ENCODE data around the gene QKI.
A peak's percentile ranks its signal among the peaks of the same experiment; 100 is the strongest.

QKI gene

DNA sequence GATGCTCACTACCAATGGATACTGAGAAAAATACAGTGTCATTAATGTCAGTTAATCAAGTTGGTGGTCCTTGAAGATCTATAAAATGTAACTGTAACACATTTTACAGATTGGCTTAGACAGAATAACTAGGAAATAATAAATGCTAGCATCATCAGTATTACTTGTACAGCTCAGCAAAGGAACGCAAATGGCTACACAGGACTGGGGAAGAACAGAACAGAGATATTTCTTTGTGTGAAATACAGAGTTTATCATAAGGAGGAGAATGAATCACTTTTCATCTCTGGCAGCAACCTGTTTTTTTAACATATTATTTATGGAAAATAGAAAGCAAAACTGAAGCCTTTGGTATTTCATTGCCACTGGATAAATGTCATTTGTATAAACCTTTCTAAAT is 8.2 kb upstream of the QKI start:
- H3K9me3 Mint-ChIP-seq, result peaks cover 15% of the 10 kb centered on the region
- no peak overlapping the region for H3K4me3 Mint-ChIP-seq
- TF ChIP-seq, protein P1, sequence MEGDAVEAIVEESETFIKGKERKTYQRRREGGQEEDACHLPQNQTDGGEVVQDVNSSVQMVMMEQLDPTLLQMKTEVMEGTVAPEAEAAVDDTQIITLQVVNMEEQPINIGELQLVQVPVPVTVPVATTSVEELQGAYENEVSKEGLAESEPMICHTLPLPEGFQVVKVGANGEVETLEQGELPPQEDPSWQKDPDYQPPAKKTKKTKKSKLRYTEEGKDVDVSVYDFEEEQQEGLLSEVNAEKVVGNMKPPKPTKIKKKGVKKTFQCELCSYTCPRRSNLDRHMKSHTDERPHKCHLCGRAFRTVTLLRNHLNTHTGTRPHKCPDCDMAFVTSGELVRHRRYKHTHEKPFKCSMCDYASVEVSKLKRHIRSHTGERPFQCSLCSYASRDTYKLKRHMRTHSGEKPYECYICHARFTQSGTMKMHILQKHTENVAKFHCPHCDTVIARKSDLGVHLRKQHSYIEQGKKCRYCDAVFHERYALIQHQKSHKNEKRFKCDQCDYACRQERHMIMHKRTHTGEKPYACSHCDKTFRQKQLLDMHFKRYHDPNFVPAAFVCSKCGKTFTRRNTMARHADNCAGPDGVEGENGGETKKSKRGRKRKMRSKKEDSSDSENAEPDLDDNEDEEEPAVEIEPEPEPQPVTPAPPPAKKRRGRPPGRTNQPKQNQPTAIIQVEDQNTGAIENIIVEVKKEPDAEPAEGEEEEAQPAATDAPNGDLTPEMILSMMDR (IDR thresholded peaks at IDR 0.05), result no peak
- DNase-seq, result no peak
- H3K36me3 Mint-ChIP-seq (ENCODE audit: low read depth), result peaks cover 6% of the 10 kb centered on the region
- peaks cover 31% of the 10 kb centered on the region for H3K4me1 Mint-ChIP-seq
- no peaks in the 10 kb centered on the region for H3K27me3 Mint-ChIP-seq (ENCODE audit: low read depth, poor library complexity)
- H3K27ac Mint-ChIP-seq, result no peak overlapping the region

DNA sequence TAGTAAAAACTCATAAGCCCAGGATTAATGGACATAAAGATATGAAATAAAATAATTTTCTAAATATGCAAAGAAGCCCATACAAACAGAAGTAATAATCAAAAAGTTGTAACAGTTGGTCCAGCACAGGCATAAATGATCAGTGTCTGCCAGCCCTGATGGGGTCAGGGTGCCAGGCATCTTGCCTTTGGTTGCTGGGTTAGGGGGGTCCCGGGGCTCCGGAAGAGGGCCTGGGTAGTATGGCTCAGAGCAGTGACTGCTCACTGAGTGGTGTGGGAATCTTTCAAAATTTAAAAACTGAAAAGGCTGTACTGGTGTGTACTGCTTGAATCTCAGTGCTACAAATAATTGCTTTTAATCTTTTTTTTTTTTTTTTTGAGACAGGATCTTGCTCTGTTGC is 7.7 kb upstream of the QKI start:
- Mint-ChIP-seq H3K27me3 (ENCODE audit: low read depth, poor library complexity) (no peaks in the 10 kb centered on the region), H3K4me1 (peaks cover 33% of the 10 kb centered on the region), H3K9me3 (peaks cover 15% of the 10 kb centered on the region), H3K4me3 (no peak overlapping the region), H3K36me3 (ENCODE audit: low read depth) (peaks cover 11% of the 10 kb centered on the region), H3K27ac (no peak overlapping the region)
- TF ChIP-seq, protein P1 (IDR thresholded peaks at IDR 0.05), result no peak
- DNase-seq, result no peak

DNA sequence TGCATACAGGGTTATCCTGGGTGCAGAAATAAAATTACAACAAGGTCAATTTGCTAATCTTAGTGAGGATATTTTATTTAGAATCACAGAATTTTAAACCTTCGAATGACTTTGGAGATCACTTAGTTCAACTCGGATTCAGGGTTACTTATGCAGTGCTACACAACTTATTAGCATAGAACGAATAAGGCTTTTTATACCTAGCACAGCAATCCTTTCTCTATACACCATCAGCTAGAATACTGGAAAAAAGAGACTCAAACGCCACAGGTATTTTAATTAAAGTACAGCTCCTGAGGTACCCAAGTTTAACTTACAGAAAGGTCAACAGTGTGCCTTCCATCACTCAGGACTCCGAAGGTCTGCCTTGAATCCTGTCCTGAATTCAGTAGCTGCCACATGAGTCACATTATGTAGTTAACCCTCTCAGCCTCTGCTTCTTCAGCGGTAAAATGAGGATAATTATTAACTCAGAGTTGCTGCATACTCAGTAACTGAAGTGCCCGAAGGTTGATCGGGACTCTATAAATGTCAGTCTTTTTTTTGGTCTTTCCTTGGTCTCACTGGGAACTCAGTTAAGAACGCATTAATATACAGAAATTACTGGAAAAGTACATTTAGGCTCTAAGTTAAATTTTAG is 6.0 kb upstream of the QKI start:
- peaks cover 28% of the 10 kb centered on the region for H3K4me1 Mint-ChIP-seq
- H3K27ac Mint-ChIP-seq, result no peak overlapping the region
- no peaks in the 10 kb centered on the region for H3K27me3 Mint-ChIP-seq (ENCODE audit: low read depth, poor library complexity)
- H3K9me3 Mint-ChIP-seq, result peaks cover 15% of the 10 kb centered on the region
- DNase-seq, result no peak
- TF ChIP-seq, protein P1 (IDR thresholded peaks at IDR 0.05), result no peak
- peaks cover 11% of the 10 kb centered on the region for H3K36me3 Mint-ChIP-seq (ENCODE audit: low read depth)
- H3K4me3 Mint-ChIP-seq, result no peak overlapping the region

DNA sequence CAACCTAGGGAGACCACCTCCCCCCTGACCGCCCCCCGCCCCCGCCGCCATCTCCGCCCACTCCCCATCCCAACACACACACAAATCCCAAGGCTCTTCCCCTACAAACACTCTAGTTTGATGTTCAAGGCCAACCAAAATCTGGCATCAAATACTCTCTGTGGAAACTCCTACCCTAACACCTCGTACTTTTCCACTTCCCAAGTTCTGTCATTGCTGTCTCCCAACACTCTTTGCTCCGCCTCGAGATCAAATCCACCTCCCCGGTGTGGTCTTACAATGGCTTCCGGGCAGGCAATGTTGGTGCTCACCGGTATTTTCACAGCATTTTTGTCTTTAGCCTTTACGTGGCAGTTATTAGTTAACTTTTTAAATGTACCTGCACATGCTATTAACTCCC is 4.8 kb upstream of the QKI start:
- Mint-ChIP-seq H3K4me1 (peaks cover 24% of the 10 kb centered on the region), H3K9me3 (peaks cover 15% of the 10 kb centered on the region), H3K27ac (no peak overlapping the region), H3K4me3 (no peak overlapping the region), H3K27me3 (ENCODE audit: low read depth, poor library complexity) (no peaks in the 10 kb centered on the region), H3K36me3 (ENCODE audit: low read depth) (peaks cover 11% of the 10 kb centered on the region)
- TF ChIP-seq, protein P1 (IDR thresholded peaks at IDR 0.05), result no peak
- no peak for DNase-seq

DNA sequence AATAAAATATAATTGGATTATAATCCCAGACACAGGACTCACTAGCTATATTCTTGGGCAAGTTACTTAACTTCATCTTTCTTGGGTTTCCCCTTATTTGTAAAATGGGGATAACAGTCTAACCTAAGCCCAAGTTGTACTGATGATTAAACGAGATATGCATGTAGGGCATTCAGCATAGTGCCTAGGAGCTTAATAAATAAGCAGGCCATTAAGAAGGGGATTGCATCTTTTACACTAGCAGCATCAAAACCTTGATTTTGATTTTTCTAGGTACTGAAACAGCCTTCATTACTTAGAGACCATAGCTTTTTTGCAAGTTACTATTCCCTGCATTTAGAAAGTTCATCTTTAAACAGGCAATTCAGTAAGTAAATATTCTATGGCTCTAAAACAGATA is 2.2 kb upstream of the QKI start:
- no peak for DNase-seq
- peak overlapping the region; percentile 92 for H3K4me3 Mint-ChIP-seq
- no peaks in the 10 kb centered on the region for H3K27me3 Mint-ChIP-seq (ENCODE audit: low read depth, poor library complexity)
- peaks cover 11% of the 10 kb centered on the region for H3K36me3 Mint-ChIP-seq (ENCODE audit: low read depth)
- TF ChIP-seq, protein P1 (IDR thresholded peaks at IDR 0.05), result no peak
- peaks cover 15% of the 10 kb centered on the region for H3K9me3 Mint-ChIP-seq
- H3K27ac Mint-ChIP-seq, result no peak overlapping the region
- H3K4me1 Mint-ChIP-seq, result peaks cover 12% of the 10 kb centered on the region

DNA sequence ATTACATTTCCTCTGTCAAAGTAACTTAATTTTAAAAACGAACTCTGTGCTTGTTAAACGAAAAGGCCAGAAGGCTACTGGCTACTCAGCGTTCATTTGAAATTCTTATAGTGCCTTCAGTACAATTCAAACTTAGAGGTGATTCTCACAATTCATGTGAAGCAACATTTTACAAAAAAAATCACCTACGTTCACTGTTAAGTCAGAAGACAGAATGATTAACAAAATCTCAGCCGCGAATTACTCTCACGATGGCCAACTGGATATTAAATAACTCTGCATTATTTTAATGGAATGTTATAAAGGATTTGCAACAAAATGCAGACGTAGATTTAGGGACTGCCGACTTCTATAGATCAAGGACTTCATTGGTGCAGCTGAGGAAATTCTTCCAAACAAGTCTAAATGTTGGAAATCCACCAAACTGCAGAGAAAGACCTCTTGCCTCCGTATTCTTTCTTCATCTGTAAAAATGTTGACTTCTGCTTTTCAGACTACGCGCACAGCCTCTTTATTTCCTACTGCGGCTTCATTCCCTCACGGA is 1.6 kb upstream of the QKI start:
- TF ChIP-seq, protein P1 (IDR thresholded peaks at IDR 0.05), result no peak
- H3K27ac Mint-ChIP-seq, result peak overlapping the region; percentile 96
- H3K4me1 Mint-ChIP-seq, result peaks cover 17% of the 10 kb centered on the region
- H3K9me3 Mint-ChIP-seq, result peaks cover 15% of the 10 kb centered on the region
- no peak for DNase-seq
- H3K4me3 Mint-ChIP-seq, result peak overlapping the region; percentile 92
- H3K27me3 Mint-ChIP-seq (ENCODE audit: low read depth, poor library complexity), result no peaks in the 10 kb centered on the region
- H3K36me3 Mint-ChIP-seq (ENCODE audit: low read depth), result peaks cover 11% of the 10 kb centered on the region
